GM10266 (cell line): ENCODE measurements around the gene NRCAM.

ENCODE experiments used
- DNase-seq: peaks from one replicate; pipeline ENCODE4 v3.0.0; 2012; ENCODE audit errors: extremely low spot score
- TF ChIP-seq, protein P1 (sequence below): IDR thresholded peaks from 2 replicates; pipeline ENCODE4 v1.5.1; 2012; ENCODE audit warnings: mild to moderate bottlenecking, low read depth; ENCODE audit not compliant: control insufficient read depth, insufficient read depth; ENCODE audit errors: missing control alignments

The NRCAM gene

DNA sequence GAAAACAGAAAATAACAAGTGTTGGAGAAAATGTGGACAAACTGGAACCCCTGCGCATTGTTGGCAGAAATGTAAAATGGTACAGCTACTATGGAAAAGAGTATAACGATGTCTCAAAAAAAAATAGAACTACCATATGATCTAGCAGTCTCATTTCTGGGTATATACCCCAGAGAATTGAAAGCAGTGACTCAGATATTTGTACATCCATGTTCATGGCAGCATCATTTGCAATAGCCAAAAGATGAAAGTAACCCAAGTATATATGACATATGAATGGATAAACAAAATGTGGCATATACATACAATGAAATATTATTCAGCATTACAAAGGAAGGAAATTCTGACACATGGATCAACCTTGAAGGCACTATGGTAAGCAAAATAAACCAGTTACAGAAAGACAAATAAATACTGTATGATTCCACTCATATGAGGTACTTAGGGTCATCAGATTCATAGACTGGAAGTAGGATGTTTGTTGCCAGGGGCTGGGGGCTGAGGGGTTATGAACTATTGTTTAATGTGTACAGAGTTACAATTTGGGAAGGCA, 4.9 kb downstream of the NRCAM start:
- TF ChIP-seq, protein P1, sequence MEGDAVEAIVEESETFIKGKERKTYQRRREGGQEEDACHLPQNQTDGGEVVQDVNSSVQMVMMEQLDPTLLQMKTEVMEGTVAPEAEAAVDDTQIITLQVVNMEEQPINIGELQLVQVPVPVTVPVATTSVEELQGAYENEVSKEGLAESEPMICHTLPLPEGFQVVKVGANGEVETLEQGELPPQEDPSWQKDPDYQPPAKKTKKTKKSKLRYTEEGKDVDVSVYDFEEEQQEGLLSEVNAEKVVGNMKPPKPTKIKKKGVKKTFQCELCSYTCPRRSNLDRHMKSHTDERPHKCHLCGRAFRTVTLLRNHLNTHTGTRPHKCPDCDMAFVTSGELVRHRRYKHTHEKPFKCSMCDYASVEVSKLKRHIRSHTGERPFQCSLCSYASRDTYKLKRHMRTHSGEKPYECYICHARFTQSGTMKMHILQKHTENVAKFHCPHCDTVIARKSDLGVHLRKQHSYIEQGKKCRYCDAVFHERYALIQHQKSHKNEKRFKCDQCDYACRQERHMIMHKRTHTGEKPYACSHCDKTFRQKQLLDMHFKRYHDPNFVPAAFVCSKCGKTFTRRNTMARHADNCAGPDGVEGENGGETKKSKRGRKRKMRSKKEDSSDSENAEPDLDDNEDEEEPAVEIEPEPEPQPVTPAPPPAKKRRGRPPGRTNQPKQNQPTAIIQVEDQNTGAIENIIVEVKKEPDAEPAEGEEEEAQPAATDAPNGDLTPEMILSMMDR, result no peak
- no peak for DNase-seq

DNA sequence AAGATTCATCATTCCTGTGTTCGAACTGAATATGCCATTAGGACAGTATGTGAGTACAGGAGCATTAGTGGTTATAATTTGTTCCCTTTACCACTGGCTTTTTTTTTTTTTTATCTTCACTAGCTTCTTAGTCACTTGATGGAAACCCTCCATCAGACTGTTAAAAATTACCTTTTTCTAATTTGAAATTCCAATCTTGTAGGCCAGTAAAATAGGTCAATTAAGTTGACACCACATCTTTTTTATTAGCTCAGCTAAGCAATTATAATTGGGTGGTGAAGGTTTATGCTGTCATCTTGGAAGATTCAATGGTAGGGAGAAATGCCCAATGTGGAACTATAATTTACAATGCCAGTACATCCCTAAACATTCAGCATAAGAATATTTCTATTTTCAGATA, 6.1 kb downstream of the NRCAM start:
- no peak for DNase-seq
- TF ChIP-seq, protein P1, result no peak

DNA sequence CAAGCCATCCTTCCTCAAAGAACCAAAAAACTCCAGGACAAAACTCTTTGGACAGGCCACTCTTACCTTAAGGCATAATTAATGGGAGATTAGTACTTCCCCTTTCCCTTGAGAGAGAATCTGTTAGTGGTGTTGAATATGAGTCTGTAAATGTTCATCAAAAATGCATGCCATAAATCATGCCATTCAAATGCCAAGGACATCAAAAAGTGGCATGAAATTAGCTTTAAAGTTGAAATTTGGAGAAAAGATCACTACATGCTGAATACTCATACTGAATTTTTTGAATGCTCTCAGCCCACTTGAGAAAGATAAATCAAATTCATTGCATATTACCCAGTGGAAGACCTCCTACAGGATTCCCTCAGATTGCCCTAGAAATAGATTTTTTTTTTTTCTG, 6.7 kb downstream of the NRCAM start:
- TF ChIP-seq, protein P1, result no peak
- no peak for DNase-seq

DNA sequence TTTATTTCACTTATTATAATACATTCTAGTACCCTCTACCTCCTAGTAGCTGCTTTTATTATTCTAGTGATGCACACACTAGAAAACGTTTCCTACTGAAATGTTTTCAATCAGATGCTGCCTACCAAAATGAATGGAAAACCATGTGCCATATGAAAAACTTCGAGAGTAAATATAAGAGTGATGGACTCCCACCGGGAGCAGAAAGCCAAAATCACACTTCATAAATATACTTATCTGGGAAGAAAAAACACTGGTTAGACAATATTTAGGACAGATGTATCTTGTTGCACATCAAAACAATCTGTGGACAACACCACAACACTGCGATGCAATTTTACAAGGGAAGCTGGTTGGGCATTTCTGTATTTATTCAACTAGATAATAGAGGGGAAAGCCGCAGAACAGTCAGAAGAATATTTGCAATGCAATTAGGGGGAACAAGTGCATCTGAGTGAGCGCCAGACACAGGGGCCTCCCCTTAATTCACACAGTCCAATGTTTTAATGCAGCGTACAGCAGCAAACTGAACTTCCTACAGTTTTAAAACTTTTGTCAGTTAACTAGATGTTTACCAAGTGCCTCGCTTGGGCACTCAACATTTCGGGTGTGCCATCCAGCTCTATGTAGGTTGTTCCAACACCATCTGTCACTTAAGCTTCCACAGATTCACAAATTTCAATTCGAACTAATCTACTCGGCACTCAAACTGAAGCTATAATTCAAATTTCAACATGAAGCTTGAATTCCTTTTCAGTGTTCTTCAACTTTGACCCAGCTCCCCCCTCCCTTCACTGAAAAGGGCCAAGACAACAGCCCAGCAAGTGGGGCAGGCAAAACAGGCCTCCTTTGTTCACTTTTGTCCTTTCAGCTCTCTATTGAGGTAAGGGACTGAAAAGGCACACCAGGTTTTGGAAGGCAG, 7.4 kb downstream of the NRCAM start:
- peak; percentile 51 for DNase-seq
- TF ChIP-seq, protein P1, result no peak

DNA sequence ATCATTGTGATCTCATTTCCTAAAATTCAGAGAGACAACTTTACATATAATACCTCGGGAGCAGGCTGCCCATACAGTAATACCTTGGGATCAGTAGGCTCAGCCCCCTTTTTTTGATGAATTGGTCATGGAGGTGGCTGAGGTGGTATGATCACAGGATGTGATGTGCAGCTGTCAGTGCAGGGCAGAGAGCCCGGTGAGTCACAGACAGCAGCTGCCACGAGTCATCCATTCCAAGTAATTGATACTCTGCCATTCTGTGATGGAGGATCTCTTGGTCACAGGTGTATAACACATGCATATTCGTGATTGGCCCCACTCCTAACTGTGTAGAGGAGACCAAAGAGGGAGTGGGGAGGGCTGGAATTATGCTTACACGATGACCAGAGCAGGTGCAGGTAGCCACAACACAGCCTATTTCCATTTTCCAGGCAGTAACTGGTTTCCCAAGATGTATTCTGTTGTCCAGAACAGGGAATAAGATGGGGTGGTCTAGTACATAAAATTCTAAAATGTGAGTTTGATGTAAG, 14.1 kb downstream of the NRCAM start:
- TF ChIP-seq, protein P1, result no peak

DNA sequence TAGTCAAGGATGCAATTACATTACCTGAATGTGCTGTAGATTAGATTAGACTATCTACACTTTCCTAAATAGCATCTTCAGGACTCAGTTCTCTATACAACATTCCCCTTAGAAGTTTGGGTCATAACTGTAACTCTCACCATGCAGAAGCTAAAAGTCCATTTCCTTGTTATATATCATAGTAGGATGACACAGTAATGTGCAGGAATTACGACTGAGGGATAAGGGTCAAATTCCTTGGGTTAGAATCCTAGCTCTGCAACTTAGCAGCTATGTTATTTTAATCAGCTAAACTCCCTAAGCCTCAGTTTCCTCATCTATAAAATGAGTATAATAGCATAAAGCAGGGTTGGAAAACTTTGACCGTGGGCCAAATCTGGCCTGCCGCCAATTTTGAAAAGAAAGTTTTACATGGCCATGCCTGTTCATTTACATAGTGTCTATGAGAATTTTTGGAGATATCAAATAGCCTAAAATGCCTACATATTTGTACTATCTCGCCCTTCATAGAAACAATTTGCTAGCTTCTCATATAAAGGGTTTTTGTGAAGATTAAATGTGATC, 14.8 kb downstream of the NRCAM start:
- no peak for DNase-seq
- TF ChIP-seq, protein P1, result no peak

More for the DNA sequence above, 14.1 kb downstream of the NRCAM start:
- DNase-seq, result no peak
